IPS-18a (cell line): Measurements from ENCODE around the gene FUT1.

Source experiments
- H3K27ac ChIP-seq: one replicate; pipeline ENCODE4 v1.5.1; 2013; ENCODE audit warnings: low read length
- H3K27me3 ChIP-seq: one replicate; pipeline ENCODE4 v1.6.1; 2013; ENCODE audit warnings: mild to moderate bottlenecking, low read length; ENCODE audit not compliant: control insufficient read depth, insufficient read depth
- H3K36me3 ChIP-seq: one replicate; pipeline ENCODE4 v1.6.1; 2013; ENCODE audit warnings: low read depth, low read length; ENCODE audit not compliant: control insufficient read depth
- H3K4me1 ChIP-seq: one replicate; pipeline ENCODE4 v1.6.1; 2013; ENCODE audit warnings: low read depth, low read length; ENCODE audit not compliant: control insufficient read depth
- H3K4me3 ChIP-seq: one replicate; pipeline ENCODE4 v1.5.1; 2013; ENCODE audit warnings: low read length
- H3K9ac ChIP-seq: one replicate; pipeline ENCODE4 v1.6.1; 2013; ENCODE audit warnings: mild to moderate bottlenecking, low read length, moderate library complexity
- H3K9me3 ChIP-seq: one replicate; pipeline ENCODE4 v1.6.1; 2013; ENCODE audit warnings: low read depth, low read length; ENCODE audit not compliant: control insufficient read depth

FUT1 gene

GRCh38 chr19:48735031-48735615 is 17.3 kb downstream of the FUT1 start:
- Histone ChIP-seq H3K27ac (no peak overlapping the region), H3K4me1 (peaks cover 12% of the 10 kb centered on the region), H3K9ac (peak overlapping the region; percentile 39), H3K4me3 (peak overlapping the region; percentile 67), H3K9me3 (no peaks in the 10 kb centered on the region), H3K27me3 (peaks cover 12% of the 10 kb centered on the region), H3K36me3 (no peaks in the 10 kb centered on the region)

DNA sequence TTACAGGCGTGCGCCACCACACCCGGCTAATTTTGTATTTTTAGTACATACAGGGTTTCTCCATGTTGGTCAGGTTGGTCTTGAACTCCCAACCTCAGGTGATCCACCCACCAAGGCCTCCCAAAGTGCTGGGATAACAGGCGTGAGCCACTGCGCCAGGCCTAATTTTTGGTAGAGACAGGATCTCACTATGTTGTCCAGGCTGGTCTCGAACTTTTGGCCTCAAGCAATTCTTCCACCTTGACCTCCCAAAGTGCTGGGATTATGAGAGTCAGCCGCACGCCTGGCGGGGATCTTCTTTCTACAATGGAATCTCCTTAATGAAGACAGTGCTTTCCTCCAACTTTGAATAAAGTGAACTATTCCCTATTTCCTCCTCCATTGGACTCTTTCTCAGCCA is 17.8 kb downstream of the FUT1 start:
- no peak overlapping the region for H3K9ac ChIP-seq
- peaks cover 7% of the 10 kb centered on the region for H3K27me3 ChIP-seq
- no peak overlapping the region for H3K27ac ChIP-seq
- peak overlapping the region; percentile 67 for H3K4me3 ChIP-seq
- no peaks in the 10 kb centered on the region for H3K36me3 ChIP-seq
- peaks cover 12% of the 10 kb centered on the region for H3K4me1 ChIP-seq
- H3K9me3 ChIP-seq = no peaks in the 10 kb centered on the region

- Histone ChIP-seq H3K9ac (no peak overlapping the region), H3K27me3 (no peaks in the 10 kb centered on the region), H3K4me1 (no peaks in the 10 kb centered on the region), H3K36me3 (no peaks in the 10 kb centered on the region), H3K27ac (no peak overlapping the region), H3K4me3 (no peak overlapping the region), H3K9me3 (no peaks in the 10 kb centered on the region)
Observed at GRCh38 chr19:48731452-48731851, 21.0 kb downstream of the FUT1 start.

- no peaks in the 10 kb centered on the region for H3K27me3 ChIP-seq
- no peaks in the 10 kb centered on the region for H3K36me3 ChIP-seq
- H3K9ac ChIP-seq = no peak overlapping the region
- peaks cover 3% of the 10 kb centered on the region for H3K4me1 ChIP-seq
- H3K9me3 ChIP-seq = no peaks in the 10 kb centered on the region
- H3K4me3 ChIP-seq = no peak overlapping the region
- H3K27ac ChIP-seq = no peak overlapping the region
Observed at GRCh38 chr19:48728911-48729664, 23.4 kb downstream of the FUT1 start.

GRCh38 chr19:48726556-48726955 is 25.9 kb downstream of the FUT1 start:
- H3K27me3 ChIP-seq = no peaks in the 10 kb centered on the region
- no peak overlapping the region for H3K4me3 ChIP-seq
- no peaks in the 10 kb centered on the region for H3K9me3 ChIP-seq
- H3K9ac ChIP-seq = no peak overlapping the region
- H3K36me3 ChIP-seq = no peaks in the 10 kb centered on the region
- H3K4me1 ChIP-seq = peaks cover 3% of the 10 kb centered on the region
- H3K27ac ChIP-seq = no peak overlapping the region

- H3K36me3 ChIP-seq = no peaks in the 10 kb centered on the region
- H3K27ac ChIP-seq = no peak overlapping the region
- no peaks in the 10 kb centered on the region for H3K27me3 ChIP-seq
- peaks cover 6% of the 10 kb centered on the region for H3K4me1 ChIP-seq
- no peak overlapping the region for H3K9ac ChIP-seq
- H3K4me3 ChIP-seq = no peak overlapping the region
- H3K9me3 ChIP-seq = no peaks in the 10 kb centered on the region
Observed at GRCh38 chr19:48724796-48725753, 27.4 kb downstream of the FUT1 start.

DNA sequence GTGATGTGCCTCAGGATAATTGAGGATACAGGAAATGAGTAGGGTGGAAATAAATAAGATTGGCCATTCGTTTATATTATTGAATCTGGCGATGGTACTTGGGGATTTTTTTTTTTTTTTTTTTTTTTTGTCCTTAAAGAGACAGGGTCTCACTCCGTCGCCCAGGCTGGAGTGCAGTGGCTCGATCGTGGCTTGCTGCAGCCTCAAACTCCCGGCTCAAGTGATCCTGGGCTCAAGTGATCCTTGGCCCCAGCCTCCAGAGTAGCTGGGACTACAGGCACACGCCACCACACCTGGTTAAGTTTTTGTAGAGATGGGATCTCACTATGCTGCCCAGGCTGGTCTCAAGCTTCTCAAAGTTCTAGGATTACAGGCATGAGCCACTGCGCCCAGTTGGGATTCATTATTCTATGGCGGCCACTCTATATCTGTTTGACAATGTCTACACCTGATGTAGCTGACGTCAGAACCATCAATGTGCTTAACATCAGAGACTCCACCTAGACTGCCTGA is 30.2 kb downstream of the FUT1 start:
- H3K36me3 ChIP-seq = no peaks in the 10 kb centered on the region
- no peak overlapping the region for H3K9ac ChIP-seq
- H3K4me1 ChIP-seq = peaks cover 11% of the 10 kb centered on the region
- no peaks in the 10 kb centered on the region for H3K27me3 ChIP-seq
- no peaks in the 10 kb centered on the region for H3K9me3 ChIP-seq
- no peak overlapping the region for H3K27ac ChIP-seq
- H3K4me3 ChIP-seq = no peak overlapping the region

- H3K9me3 ChIP-seq = no peaks in the 10 kb centered on the region
- peak overlapping the region; percentile 87 for H3K9ac ChIP-seq
- H3K4me3 ChIP-seq = peak overlapping the region; percentile 97
- H3K36me3 ChIP-seq = no peaks in the 10 kb centered on the region
- H3K4me1 ChIP-seq = peaks cover 20% of the 10 kb centered on the region
- H3K27ac ChIP-seq = peak overlapping the region; percentile 94
- H3K27me3 ChIP-seq = no peaks in the 10 kb centered on the region
Observed at GRCh38 chr19:48720613-48721296, 31.7 kb downstream of the FUT1 start.

GRCh38 chr19:48720251-48720612 is 32.2 kb downstream of the FUT1 start:
- H3K4me1 ChIP-seq = peaks cover 20% of the 10 kb centered on the region
- no peaks in the 10 kb centered on the region for H3K9me3 ChIP-seq
- peak overlapping the region; percentile 97 for H3K4me3 ChIP-seq
- no peak overlapping the region for H3K27ac ChIP-seq
- H3K36me3 ChIP-seq = no peaks in the 10 kb centered on the region
- H3K9ac ChIP-seq = no peak overlapping the region
- H3K27me3 ChIP-seq = no peaks in the 10 kb centered on the region

GRCh38 chr19:48719263-48720171 is 32.9 kb downstream of the FUT1 start, which contains the start of gene MAMSTR:
Gene MAMSTR, minus strand, starts transcription at chr19:48719725. Its CDS starts 694 bp downstream, at chr19:48719031.
- H3K4me1 ChIP-seq = peaks cover 22% of the 10 kb centered on the region
- H3K27ac ChIP-seq = no peak within 1 kb of the TSS
- H3K9me3 ChIP-seq = no peaks in the 10 kb centered on the region
- H3K27me3 ChIP-seq = no peaks in the 10 kb centered on the region
- H3K9ac ChIP-seq = peak within 1 kb of the TSS; percentile 87
- no peaks in the 10 kb centered on the region for H3K36me3 ChIP-seq
- peak within 1 kb of the TSS; percentile 97 for H3K4me3 ChIP-seq
